WERI-Rb-1 (cell line): ENCODE measurements around the gene NPAS2.

Experiments
- DNase-seq: peaks from one replicate; pipeline ENCODE4 v3.0.0-alpha.2; 2020
- H3K27ac ChIP-seq: fragments of 250-450 bp; sonication (Bioruptor Pico); 2 replicates; pipeline ENCODE4 v1.5.1; 2020; ENCODE audit warnings: mild to moderate bottlenecking, moderate library complexity
- H3K27me3 ChIP-seq: fragments of 250-450 bp; sonication (Bioruptor Pico); 2 replicates; pipeline ENCODE4 v1.5.1; 2021; ENCODE audit warnings: mild to moderate bottlenecking, low read depth, moderate library complexity; ENCODE audit not compliant: insufficient read depth, severe bottlenecking
- H3K36me3 ChIP-seq: fragments of 250-450 bp; sonication (Bioruptor Pico); 2 replicates; pipeline ENCODE4 v1.5.1; 2020; ENCODE audit warnings: mild to moderate bottlenecking, moderate library complexity
- H3K4me3 ChIP-seq: 2 replicates; pipeline ENCODE4 v1.5.1; 2011; ENCODE audit warnings: low read depth, mild to moderate bottlenecking, control low read depth, low read length
- H3K9me3 ChIP-seq: fragments of 250-450 bp; sonication (Bioruptor Pico); 2 replicates; pipeline ENCODE4 v1.5.1; 2021; ENCODE audit warnings: mild to moderate bottlenecking, moderate library complexity; ENCODE audit not compliant: severe bottlenecking
- TF ChIP-seq, protein P1 (sequence below): IDR thresholded peaks from 2 replicates; pipeline ENCODE4 v1.5.1; 2011; ENCODE audit warnings: low read depth, mild to moderate bottlenecking, control low read depth, inconsistent platforms, low read length

The NPAS2 gene, protein sequence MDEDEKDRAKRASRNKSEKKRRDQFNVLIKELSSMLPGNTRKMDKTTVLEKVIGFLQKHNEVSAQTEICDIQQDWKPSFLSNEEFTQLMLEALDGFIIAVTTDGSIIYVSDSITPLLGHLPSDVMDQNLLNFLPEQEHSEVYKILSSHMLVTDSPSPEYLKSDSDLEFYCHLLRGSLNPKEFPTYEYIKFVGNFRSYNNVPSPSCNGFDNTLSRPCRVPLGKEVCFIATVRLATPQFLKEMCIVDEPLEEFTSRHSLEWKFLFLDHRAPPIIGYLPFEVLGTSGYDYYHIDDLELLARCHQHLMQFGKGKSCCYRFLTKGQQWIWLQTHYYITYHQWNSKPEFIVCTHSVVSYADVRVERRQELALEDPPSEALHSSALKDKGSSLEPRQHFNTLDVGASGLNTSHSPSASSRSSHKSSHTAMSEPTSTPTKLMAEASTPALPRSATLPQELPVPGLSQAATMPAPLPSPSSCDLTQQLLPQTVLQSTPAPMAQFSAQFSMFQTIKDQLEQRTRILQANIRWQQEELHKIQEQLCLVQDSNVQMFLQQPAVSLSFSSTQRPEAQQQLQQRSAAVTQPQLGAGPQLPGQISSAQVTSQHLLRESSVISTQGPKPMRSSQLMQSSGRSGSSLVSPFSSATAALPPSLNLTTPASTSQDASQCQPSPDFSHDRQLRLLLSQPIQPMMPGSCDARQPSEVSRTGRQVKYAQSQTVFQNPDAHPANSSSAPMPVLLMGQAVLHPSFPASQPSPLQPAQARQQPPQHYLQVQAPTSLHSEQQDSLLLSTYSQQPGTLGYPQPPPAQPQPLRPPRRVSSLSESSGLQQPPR

DNA sequence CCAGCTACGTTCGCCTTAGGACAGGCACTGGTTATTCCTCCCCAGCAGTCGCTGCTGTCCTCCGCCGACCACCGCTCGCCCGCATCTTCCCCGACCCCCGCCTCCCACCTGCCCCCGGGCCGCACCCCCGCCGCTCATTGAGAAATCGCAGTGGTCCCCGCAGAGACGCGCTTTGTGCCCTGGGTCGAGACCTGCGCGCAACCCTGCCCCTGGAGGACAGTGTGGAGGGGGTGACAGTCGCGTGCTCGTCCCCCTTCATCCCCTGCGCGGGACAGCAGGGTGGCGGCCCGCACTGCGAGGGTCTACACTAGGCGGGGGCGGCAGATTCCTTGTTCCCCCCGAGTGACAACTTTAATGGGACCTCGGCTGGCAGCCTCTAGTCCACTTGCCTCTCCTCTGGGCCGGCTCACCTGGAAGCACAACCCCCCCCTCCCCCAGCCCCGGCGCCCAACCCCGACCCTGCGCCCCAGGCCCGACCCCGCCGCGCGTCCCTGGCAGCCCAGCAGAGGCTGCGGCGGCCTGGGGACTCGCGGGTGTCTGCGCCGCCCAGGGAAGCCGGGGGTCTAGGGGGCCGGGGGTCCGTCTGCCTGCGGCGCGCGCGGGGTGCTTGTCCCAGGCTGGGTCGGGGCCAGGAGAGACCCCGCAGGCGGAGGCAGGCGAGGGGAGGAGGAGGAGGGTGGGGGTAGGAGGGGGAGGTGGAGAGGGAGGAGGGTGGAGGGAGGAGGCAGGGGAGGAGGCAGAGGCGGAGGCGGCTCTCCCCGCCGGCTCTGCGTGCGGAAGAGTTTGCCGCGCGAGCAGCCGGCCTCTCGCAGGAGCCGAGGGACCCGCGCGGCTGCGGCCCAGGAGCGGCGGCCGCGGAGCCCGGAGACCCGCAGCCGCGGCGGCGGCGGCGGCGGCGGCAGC is at the start of gene NPAS2:
Gene NPAS2 (plus strand): TSS at position 770 of the 903 bp plus-strand sequence. CDS start 84,616 bp downstream, outside the sequence.
- TF ChIP-seq, protein P1, sequence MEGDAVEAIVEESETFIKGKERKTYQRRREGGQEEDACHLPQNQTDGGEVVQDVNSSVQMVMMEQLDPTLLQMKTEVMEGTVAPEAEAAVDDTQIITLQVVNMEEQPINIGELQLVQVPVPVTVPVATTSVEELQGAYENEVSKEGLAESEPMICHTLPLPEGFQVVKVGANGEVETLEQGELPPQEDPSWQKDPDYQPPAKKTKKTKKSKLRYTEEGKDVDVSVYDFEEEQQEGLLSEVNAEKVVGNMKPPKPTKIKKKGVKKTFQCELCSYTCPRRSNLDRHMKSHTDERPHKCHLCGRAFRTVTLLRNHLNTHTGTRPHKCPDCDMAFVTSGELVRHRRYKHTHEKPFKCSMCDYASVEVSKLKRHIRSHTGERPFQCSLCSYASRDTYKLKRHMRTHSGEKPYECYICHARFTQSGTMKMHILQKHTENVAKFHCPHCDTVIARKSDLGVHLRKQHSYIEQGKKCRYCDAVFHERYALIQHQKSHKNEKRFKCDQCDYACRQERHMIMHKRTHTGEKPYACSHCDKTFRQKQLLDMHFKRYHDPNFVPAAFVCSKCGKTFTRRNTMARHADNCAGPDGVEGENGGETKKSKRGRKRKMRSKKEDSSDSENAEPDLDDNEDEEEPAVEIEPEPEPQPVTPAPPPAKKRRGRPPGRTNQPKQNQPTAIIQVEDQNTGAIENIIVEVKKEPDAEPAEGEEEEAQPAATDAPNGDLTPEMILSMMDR = no peak
- Histone ChIP-seq H3K9me3 (no peaks in the 10 kb centered on the region), H3K4me3 (peak within 1 kb of the TSS; percentile 53), H3K36me3 (no peaks in the 10 kb centered on the region), H3K27me3 (peaks cover 30% of the 10 kb centered on the region), H3K27ac (no peak within 1 kb of the TSS)
- DNase-seq = peak; percentile 28

DNA sequence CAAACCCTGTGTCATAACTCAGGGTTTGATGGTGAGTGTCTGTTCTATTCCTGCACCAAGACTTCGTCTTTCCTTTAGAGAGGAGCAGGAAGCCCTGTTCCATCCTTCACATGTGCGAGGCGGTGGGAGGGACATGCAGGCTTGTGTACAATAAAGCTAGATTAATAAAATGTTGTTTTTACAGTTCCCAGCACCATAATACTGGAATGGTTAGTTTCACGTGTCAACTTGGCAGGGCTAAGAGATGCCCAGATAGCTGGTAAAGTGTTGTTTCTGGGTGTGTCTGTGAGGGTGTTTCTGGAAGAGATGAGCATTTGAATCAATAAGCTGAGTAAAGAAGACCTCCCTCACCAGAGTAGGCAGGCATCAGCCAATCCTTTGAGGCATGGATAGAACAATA is 48.8 kb upstream of the NPAS2 start:
- TF ChIP-seq, protein P1 = no peak
- H3K36me3 ChIP-seq = no peaks in the 10 kb centered on the region
- no peak for DNase-seq
- peaks cover 4% of the 10 kb centered on the region for H3K27me3 ChIP-seq
- H3K4me3 ChIP-seq = no peak overlapping the region
- no peak overlapping the region for H3K27ac ChIP-seq
- H3K9me3 ChIP-seq = no peaks in the 10 kb centered on the region

DNA sequence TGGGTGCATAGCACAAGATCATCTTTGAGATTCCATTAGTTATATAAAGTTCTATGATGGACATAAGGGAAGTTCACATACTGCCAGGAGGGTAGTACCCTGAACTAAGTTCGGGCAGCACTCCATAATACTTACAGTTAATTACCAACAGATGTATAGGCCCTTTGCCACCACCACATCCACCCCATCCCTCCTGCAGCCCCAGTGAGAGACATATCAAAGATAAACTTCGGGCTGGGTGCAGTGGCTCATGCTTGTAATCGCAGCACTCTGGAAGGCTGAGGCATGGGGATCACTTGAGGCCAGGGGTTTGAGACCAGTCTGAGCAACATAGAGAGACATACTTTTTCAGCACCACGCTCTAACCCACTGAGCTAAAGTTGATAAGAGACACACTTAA is 46.4 kb upstream of the NPAS2 start:
- DNase-seq = no peak
- TF ChIP-seq, protein P1 = no peak

DNA sequence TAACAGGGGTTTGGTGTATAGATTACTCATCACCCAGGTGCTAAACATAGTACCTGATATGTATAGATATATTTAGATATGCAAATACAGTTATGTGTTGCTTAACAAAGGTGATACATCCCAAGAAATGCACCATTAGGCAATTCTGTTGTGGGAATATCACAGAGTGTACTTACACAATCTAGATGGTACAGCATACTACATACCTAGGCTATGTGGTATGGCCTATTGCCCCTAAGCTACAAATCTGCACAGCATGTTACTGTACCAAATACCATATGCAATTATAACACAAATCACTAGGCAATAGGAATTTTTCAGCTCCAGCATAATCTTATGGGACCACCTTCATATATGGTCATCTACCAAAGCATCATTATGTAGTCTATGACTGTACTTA is 43.5 kb upstream of the NPAS2 start:
- TF ChIP-seq, protein P1 = no peak
- Histone ChIP-seq H3K4me3 (no peak overlapping the region), H3K27me3 (peaks cover 6% of the 10 kb centered on the region), H3K36me3 (no peaks in the 10 kb centered on the region), H3K9me3 (no peaks in the 10 kb centered on the region), H3K27ac (no peak overlapping the region)
- no peak for DNase-seq

More for the DNA sequence above, 46.4 kb upstream of the NPAS2 start:
- Histone ChIP-seq H3K4me3 (no peak overlapping the region), H3K27me3 (peaks cover 4% of the 10 kb centered on the region), H3K27ac (no peak overlapping the region), H3K9me3 (no peaks in the 10 kb centered on the region), H3K36me3 (no peaks in the 10 kb centered on the region)

DNA sequence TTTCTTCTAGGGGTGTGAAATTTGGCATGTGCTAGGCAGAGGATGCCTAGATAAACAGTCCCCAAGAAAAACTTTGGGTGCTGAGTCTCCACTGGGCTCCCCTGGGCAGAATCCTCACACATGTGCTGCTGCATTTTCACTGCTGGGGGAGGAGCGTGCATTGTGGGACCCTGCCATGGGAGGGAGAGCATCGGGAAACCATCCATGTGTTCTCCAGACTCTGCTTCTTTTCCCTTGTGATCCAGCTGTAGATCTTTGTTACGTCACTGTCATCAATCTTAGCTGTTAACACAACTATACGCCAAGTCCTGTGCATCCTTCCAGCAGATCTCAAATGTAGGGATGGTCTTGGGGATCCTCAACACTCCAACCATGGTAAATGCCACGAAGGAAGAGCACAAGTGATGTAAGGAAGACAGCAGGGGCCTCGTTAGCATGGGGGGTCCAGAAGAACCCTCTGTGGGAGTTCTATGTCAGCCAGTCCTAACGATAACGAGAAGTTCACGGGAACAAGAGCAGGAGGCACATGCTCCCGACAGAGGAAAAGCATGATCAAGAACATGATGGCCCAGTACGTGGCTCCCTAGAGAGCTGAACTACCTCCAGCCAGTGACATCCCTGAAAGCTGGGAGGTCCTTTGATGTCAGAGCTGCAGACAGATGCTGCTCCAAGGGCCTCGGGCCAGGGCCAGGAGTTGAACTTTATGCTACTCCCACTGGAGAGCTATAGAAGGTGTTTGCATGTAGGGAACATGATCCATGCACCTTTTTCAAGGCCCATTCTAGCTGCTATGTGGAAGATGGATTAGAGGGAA is 41.1 kb upstream of the NPAS2 start:
- no peak for DNase-seq
- peaks cover 2% of the 10 kb centered on the region for H3K27me3 ChIP-seq
- no peaks in the 10 kb centered on the region for H3K36me3 ChIP-seq
- no peaks in the 10 kb centered on the region for H3K9me3 ChIP-seq
- TF ChIP-seq, protein P1 = no peak
- no peak overlapping the region for H3K27ac ChIP-seq
- H3K4me3 ChIP-seq = no peak overlapping the region
